Measurements from ENCODE around the gene EVPL.

The EVPL gene

DNA sequence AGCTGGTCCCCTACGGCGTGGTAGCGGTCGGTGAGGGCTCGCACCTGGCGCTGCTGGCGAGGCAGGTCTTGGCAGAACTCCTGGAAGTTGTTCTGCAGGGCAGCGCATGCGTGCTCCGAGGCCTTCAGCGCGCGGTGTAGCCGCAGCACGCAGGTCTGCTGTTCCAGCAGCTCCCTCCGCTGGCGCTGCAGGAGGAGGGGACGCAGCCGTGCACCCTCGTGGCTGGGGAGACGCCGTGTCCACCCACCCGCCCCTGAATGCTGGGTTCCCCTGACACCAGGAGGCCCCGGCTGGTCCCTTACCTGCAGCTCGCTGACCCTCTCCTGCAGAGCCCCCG is 12.2 kb downstream of the EVPL start:
- peak; percentile 40 for DNase-seq

DNA sequence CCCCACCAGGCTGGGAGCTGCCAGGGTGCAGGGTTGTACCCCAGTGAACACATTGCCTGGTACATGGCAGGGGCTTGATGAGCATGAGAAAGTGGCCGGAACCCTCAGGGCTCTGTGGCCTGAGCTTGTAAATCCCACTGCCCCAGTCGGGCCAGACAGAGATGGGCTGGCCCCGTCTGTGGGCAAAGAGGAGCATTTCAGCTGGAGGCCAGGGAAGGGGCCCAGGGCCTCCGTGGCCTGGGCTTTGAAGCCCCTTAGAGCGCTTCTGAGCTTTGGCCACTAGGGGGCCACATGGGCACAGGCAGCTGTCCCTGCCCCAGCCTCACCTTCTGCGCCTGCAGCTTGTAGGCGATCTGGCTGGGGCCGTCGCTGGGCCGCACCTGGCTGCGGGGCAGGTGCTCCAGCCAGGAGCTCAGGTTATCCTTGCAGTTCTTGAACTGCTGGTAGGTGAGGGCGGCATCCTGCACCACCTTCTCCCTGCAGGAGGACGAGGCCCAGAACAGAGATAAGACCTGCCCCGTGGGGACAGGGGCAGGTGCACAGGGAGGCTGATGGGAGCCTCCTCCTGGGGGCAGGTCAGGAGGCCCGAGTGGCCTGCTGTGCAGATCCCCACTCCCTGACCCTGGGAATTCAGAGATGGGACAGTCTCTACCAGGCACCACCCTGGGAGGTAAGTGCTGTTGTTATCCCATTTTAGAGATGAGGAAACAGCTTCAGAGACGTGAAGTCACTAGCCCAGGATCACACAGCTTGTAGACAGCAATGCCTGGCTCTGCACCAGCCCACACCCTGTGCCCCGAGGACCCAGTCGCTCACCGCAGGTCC is 12.8 kb downstream of the EVPL start:
- peak; percentile 65 for DNase-seq

DNA sequence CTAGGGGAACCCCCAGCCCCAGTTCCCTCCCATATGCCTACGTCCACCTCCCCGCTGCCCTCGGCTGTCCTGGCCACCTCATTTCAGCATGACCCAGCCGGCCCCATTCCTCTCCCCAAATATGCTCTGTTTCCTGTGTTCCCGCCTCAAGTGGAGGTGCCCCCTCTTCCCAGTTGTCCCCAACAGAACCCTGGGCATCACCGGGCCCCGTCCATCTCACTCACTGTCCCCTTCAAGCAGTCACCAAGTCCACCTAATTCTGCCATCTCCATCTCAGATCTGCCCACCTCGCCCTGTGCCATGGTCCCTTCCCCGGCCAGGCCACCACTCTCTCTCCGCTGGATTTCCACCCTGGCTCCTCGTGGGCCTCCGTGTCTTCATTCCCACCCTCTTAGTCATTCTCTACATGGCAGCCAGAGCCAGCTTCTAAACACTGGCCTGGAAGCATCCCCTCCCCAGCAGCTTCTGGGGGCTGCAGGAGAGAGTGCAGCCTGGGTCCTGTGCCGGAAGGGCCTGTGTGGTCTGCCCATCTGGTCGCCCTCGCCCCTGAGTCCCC is 13.7 kb downstream of the EVPL start:
- no peak for DNase-seq

DNA sequence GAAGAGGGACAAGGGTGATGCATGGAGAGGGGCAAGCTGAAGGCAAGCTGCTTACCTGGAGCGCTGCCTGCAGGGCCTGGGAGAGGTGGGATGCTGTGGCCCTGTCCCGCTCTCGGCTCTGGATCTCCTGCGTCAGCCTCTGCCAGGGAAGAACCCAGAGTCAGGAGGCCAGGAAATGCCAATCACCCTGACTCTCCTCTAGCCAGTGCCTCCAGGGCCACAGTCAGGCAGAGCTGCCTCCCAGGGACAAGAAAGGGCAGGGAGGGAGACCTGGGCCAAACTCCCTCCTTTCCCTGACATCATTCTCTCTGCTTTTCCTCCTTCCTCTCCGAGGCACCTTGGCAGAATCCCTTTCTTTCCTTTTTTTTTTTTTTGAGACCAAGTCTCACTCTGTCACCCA is 15.2 kb downstream of the EVPL start:
- no peak for DNase-seq

DNA sequence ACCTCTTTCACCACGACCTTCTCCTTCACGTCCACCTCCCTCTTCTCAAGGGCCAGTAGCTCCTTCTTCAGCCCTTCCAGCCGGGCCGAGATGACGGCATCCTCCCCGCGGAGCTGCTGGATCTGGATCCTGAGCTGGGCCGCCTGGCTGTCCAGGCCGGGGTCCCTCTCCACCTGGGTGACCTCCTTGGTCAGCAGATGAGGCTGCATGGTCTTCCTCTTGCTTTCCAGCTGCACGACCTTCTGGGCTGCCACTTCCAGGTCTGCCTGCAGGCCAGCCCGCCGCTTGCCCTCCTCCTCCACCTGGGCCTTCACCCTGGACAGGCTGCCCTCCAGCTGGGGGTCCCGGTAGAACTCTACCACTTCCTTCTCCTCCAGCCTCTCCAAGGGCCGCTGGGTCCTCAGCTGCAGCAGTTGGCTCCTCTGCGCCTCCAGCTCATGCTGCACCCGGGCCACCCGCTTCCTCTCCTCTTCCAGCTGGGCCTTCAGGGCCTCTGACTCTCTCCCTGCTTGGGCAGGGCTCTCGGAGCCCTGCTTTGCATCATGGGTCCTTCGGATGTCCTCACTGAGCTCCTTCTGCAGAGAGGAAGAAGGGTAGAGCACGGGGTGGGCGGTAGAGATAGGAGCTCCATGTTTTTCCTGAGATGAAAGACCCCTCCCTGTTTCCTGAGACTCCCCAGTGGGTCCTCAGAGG is 17.0 kb downstream of the EVPL start:
- DNase-seq: no peak

DNA sequence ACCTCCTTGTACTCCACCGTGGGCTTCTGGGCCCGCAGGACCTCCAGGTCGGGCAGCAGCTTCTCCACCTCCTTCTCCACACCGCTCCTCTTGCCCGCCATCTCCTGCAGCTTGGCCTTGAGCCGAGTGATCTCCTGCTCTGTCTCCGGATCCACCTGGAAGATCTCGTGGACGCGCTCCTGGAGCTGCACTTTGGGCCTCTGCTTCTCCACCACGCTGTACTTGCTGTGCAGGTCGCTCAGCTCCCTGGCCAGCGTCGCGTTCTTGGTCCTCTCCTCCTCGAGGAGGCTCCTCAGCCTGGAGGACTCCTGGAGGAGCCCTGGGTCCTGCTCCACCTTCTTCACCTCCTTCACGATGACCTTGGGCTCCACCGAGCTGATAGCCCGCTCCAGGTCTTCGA is 17.7 kb downstream of the EVPL start:
- no peak for DNase-seq

DNA sequence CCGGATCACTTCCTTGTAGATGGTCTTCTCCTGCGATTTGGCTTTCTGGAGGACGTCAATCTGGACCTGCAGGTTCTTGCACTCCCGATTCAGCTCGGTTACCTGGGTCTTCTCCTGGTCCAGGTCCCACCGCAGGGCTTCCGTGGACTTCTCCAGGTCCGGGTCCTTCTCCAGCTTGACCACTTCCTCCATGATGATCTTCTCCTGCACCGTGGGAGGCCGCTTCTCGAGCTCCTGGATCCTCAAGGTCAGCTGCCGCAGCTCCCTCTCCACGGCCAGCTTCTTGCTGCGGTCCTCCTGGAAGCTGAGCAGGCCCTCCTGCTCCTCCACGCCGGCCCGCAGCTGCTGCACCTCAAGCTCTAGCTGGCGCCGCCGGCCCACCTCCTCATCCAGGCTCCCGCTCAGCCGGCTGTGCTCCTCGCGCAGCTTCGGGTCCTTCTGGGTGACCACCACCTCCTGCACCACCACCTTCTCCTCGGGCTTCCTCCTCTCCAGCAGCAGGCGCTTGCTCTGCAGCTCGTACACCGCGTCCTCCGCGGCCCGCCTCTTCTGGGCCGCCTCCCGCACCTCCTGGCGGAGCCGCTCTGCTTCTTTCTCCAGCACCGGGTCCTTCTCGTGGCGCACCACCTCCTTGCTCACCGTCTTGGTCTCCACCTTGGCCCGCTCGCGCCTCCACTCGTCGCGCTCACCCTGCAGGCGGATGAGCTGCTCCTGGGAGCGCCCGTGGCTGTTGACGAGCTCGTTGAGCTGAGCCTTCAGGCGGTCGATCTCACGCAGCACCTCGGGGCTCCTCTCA is 18.3 kb downstream of the EVPL start:
- no peak for DNase-seq

DNA sequence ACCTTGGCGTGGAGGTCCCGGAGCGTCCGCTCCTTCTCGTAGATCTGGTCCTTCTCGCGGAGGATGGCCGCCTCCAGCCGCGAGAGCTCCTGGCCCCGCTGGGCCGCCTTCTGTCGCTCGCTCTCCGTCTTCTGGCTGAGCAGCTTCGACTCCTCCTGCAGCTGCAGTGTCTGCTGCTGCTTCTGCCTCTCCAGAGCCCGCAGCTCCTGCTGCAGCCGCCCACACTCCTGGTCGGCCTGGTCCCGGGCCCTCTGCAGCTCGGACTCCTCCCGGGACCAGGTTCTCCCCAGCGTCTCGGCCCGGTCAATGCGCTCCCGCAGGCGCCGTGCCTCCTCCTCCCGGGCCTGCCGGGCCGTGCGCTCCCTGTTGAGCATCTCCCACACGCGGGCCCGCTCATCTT is 18.9 kb downstream of the EVPL start:
- DNase-seq: no peak

DNA sequence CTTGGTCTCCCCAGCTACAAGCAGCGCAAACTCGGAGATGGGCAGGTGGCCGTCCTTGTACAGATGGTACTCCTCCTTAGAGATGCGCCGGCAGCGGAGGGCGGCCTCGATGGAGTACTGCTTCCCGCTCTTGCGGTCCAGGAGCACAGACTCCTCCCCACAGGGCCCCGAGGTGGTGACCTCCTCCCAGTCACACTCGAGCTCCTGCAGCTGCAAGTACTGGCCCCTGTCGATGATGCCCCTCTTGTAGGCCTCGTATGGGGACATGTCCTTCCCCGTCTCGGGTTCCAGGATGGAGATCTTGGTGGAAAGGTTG is 19.3 kb downstream of the EVPL start:
- DNase-seq: no peak

DNA sequence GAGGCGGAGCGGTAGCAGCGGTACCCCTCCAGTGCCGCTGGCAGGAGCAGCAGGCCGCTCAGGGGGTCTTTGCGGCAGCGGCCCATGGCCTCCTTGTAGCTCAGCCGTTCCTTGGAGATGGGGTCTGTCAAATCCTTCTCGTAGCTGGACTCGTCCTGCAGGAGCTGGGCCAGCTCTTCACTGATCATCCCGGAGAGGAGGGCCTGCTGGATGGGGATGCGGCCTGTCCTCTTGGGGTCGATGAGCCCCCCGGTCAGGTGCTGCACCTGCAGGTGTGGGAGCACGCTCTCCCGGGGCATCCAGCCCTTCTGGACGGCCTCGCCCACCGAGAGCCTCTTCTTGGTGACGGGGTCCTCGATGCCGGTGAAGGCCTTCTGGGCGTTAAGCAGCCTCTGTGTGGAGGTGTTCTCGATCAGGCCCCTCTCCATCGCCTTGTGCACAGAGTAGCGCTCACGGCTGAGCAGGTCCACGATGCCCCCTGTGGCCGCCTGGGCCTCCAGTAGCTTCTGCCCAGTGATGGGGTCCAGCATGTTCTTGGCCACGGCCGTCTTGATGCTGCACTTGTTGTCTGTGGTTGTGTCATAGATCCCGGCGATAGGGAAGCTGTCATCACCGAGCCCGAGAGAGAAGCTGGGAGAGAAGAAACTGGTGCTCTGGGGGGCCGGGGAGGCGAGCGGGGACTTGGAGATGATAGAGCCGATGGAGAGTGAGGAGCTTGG is 19.8 kb downstream of the EVPL start:
- no peak for DNase-seq

DNA sequence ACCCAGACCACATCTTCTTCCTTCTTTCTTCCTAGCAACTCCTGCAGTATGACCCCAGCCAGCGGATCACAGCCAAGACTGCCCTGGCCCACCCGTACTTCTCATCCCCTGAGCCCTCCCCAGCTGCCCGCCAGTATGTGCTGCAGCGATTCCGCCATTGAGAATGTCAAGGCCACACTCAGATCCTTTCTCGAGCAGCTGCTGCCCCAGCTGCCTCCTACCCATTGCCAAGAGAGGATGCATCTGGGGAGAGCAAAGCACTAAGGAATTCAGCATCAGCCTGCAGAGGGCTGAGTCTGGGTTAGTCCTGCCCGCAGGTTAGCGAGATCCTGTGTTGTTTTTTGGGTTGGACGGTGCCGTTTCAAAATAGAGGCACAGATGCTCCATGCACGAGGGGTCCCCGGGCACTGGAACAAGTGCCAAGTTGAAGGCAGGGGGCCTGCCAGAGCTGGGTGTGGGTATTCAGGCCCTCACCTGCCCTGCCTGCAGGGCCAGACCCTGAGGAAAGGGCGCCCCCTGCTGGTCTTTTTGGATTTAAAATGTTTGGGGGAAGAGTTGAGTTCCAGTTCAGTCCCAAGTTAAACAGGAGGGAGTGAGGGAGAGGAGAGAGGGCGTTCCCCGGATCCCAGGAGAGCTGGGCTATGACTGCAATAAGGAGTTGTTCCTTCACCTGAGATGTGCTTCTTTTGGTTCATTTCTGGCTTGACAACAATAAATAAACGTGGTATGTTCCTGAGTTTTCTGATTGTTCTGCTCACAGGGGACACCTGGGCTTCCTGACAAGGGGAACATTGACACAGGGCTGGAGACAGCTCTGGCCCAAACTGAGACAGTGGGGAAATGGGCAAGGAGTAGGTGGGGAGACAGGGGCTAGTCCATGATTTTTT is 21.6 kb downstream of the EVPL start:
- peak; percentile 49 for DNase-seq

DNA sequence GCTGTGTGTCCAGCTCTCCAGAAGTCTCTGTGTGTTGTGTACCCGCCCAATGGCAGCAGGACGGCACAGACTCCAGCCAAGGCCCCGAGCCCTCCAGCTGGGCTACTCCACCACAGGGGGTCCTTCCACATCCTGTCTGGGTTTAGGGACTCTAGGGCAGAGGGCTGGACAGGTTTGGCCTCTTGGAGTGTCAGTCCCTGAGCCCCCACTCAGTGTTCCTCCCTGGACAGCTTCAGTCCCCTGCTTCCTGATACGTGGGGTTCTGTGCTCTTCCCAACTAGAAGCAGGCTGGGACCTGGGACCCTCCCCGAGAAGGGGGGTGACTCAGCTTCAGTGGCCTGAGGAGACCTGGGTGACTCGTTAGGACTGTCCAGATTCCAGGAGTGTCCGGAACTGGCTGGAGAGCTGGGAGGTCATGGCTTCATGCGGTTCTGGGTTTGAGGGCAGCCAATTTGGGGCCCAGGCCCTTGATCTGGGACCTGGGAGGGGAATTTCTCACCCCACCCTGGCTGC is 22.3 kb downstream of the EVPL start:
- no peak for DNase-seq

DNA sequence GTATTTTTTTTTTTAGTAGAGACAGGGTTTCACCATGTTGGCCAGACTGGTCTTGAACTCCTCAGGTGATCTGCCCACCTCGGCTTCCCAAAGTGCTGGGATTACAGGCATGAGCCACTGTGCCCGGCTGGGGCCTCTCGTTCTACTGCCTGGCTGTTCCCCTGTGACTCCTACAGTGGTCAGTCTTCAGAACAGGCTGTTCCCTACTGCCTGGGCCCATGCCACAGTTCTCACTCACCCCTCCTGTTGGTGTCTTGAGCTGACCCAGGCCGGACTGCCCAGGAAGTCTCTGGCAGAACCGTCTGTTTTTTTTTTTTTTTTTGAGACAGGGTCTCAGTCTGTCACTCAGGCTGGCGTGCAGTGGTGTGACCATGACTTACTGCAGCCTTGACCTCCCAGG is 23.2 kb downstream of the EVPL start:
- DNase-seq: no peak

DNA sequence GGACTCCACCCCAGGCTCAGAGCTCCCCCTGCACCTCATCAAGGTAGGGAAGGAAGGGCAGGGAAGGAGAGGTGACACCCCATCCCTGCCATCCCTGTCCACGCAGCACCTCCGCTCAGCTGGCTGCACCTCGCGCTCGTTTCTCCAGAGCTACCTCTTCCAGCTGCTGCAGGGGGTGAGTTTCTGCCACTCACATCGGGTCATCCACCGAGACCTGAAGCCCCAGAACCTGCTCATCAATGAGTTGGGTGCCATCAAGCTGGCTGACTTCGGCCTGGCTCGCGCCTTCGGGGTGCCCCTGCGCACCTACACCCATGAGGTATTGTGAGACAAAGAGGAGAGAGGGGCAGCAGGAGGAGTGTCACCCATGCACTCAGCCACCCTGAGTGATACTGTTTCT is 25.0 kb downstream of the EVPL start:
- no peak for DNase-seq

DNA sequence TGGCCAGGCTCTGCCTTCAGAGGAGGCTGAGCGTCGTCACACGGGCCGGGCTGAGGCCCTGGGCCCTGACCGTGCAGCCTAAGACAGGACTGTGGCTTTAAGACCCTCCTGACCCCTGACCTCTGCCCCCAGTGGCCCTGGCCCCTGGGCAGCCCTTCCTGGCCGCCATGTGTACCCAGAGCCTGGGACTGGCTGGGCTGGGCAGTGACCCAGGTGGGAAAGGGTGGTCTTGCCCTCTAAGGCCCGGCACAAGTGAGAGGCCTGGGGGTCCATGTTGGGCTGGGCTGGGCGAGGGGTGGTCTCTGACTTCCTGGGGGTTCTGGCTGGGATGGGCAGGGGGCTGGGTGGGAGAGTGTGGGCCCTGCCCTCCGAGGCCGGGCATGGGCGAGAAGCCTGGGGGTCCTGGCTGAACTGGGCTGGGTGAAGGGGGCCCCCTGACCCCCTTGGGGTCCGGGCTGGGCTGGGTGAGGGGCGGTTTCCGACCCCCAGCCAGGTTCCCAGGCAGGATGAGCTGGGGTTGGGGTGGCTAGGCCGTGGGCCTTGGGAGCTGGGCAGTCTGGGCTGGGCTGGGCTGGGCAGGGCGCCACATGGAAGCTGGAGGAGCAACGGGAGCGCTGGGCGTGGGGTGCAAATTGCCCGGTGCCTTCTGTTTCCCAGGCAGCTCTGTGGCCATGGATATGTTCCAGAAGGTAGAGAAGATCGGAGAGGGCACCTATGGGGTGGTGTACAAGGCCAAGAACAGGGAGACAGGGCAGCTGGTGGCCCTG is 26.2 kb downstream of the EVPL start, which contains the start of gene CDK3:
Gene CDK3 (plus strand): TSS at position 101 of the 767 bp plus-strand sequence. CDS start 571 bp downstream, at position 672.
- no peak for DNase-seq

DNA sequence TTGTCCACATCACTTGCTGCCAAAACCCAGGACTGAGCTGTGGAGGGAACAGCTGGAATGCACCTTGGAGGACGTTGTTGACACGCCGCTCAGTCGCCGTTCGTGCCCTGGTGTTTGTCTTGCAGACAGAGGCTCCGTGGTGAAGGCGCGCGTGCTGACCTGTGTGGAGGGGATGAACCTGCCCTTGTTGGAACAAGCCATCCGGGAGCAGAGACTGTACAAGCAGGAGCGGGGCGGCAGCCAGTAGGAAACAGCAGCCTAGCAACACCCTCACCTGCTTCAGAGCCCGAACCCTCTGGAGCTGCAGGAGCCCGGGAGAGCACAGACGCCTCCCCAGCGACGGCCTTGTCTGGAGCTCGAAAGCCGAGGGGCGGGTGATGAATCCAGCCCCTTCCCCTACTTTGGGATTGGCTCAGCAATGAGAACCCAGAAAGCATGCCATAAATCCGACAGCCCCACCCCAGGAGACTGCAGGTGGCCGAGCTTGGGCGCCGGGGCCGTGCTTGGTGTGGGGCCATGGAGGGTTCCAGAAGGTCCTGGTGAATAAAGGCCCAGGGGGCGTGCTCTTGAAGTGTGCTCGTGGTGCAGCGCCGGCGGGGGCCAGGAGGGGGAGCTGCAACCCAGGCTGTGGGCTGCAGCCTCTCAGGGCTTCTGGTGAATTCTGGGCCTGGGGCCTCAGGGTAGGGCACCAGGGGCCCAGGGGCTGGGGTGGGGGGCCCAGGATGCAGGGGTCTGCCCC is 26.9 kb downstream of the EVPL start:
- DNase-seq: no peak

DNA sequence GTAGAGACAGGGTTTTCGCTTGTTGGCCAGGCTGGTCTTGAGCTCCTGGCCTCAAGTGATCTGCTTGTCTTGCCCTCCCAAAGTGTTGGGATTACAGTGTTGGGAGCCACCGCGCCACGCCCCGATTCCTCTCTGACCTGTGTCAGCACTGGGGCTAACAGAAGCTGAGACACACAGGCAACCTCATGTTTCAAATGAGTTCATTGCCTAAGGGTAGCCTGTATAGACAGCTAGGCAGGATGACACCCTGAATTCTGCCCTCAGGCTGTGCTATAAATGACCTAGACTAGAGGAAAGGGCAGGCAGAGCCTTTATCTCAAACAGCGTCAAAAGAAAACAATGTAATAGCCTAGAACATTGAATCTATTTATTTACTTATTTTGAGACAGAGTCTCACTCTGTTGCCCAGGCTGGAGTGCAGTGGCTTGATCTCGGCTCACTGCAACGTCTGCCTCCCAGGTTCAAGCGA is 28.7 kb downstream of the EVPL start:
- no peak for DNase-seq

DNA sequence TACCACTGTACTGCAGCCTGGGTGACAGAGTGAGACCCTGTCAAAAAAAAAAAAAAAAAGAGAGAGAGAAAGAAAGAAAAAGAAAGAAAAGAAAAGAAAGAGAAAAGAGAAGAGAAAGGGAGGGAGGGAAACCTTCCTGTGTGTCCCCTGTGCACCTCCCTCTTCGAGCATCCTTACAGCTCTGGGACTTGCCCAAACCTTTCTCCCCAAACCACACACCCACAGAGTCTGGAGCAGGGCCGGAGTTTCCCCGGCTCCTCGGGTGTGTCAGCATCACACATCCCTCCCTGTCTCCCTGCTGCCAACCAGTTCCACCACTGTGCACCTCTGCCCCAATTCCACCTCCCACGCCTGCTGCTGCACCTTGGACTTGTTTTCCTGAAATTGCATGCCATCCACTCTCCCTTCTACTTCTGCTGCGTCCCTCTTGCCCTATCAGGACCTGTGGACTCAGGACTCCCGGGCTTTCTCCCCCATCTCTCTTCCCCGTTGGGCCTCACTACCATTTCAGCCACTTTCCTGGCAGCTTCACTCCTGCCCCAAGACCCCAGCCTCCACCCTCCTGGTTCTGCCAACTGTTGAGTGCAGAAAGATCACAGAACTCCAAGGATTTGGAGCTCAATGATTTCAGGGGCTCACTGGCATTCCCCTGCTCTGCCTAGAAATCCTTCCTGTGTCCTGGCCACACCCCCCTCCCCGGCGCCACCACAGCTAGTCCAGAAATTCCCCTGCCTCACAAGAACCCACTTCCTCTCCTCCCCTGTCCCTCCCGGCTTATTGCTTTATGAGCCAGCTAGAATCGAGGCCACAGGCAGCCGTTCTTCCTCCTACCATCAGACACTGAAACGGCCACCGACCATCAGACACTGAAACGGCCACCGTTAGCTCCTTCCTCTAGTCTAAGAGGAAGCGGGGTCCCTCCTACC is 30.2 kb downstream of the EVPL start:
- DNase-seq: no peak
